ENCODE results near the gene FAM78A. TPM values are rescaled to one million over a fixed set of nuclear protein-coding genes. Genes with fewer than 3 reads are reported as not detected.
"Not testable (repeated sequence)": the region's sequence is repeated elsewhere in the genome, so short reads cannot be mapped to it uniquely, and the experiment has no call there.

FAM78A gene
- total RNA-seq, 1 experiment from 2014 or later: 1.3 TPM

DNA sequence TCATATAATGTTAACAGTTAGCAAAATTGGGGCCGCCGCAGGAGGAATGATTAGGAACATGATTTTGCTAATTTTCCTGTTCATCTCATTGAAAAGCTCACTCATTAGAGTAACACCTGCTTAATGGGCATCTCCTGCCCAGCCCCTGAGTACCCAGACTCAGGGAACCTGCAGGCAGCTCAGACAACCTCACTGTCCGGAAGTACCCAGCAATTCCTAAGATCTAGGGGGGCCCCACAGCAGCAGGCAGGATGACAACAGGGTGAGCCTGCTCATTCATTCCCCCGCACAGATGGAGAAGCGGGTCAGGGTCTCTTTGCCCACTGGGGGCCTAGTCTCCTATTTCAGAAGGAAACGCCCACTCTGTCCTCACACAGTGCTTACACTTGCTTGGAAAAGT is 12.6 kb downstream of the FAM78A start:
- BruUV-seq (replicated peaks): no TSS peak
- no peak overlapping the region for H3K27ac ChIP-seq
- no peak for TF ChIP-seq EZH2 (IDR thresholded peaks at IDR 0.05; ENCODE audit: low read depth)
- TF ChIP-seq, protein P1, sequence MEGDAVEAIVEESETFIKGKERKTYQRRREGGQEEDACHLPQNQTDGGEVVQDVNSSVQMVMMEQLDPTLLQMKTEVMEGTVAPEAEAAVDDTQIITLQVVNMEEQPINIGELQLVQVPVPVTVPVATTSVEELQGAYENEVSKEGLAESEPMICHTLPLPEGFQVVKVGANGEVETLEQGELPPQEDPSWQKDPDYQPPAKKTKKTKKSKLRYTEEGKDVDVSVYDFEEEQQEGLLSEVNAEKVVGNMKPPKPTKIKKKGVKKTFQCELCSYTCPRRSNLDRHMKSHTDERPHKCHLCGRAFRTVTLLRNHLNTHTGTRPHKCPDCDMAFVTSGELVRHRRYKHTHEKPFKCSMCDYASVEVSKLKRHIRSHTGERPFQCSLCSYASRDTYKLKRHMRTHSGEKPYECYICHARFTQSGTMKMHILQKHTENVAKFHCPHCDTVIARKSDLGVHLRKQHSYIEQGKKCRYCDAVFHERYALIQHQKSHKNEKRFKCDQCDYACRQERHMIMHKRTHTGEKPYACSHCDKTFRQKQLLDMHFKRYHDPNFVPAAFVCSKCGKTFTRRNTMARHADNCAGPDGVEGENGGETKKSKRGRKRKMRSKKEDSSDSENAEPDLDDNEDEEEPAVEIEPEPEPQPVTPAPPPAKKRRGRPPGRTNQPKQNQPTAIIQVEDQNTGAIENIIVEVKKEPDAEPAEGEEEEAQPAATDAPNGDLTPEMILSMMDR (conservative IDR thresholded peaks at IDR 0.05): no peak
- POLR2A ChIA-PET (ENCODE audit: unreplicated experiment): no interaction called here
- no peaks in the 10 kb centered on the region for H3K79me2 ChIP-seq (ENCODE audit: low read depth)
- H3K4me3 ChIP-seq: no peak overlapping the region
- no peaks in the 10 kb centered on the region for H3K27me3 ChIP-seq (ENCODE audit: insufficient read depth, low read depth)
- H3K4me1 ChIP-seq (replicated peaks; ENCODE audit: insufficient read depth): no peaks in the 10 kb centered on the region
- DNase-seq: no peak
- H4K20me1 ChIP-seq (ENCODE audit: insufficient read depth): no peaks in the 10 kb centered on the region
- no peaks in the 10 kb centered on the region for H3K36me3 ChIP-seq (ENCODE audit: low read depth)
- no peak overlapping the region for H3K4me2 ChIP-seq
- CTCF ChIA-PET: no interaction called here
- intact Hi-C loops (cut with micrococcal nuclease; ENCODE audit: unreplicated experiment): no loop called here
- no peaks in the 10 kb centered on the region for H3K9me2 ChIP-seq (ENCODE audit: insufficient read depth)
- H2AFZ ChIP-seq: no peak overlapping the region
- no peaks in the 10 kb centered on the region for H3K9me3 ChIP-seq (ENCODE audit: insufficient read depth, low read depth)
- no peaks in the 10 kb centered on the region; the same call in 1 of the 2 replicates for H3F3A ChIP-seq (ENCODE audit: insufficient read depth, low read depth)

DNA sequence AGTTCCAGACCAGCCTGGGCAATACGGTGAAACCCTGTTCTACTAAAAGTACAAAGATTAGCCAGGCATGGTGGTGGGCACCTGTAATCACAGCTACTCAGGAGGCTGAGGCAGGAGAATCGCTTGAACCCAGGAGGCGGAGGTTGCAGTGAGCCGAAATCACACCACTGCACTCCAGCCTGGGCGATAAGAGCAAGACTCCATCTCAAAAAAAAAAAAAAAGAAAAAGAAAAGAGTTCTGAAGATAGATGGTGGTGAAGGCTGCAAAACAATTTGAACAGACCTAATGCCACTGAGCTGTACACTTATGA is 13.3 kb downstream of the FAM78A start:
- H3K9me2 ChIP-seq (ENCODE audit: insufficient read depth); H3F3A ChIP-seq (ENCODE audit: insufficient read depth, low read depth); H3K27me3 ChIP-seq (ENCODE audit: insufficient read depth, low read depth); intact Hi-C loops (cut with micrococcal nuclease; ENCODE audit: unreplicated experiment); H4K20me1 ChIP-seq (ENCODE audit: insufficient read depth); H2AFZ ChIP-seq; H3K36me3 ChIP-seq (ENCODE audit: low read depth); H3K27ac ChIP-seq; DNase-seq; H3K4me2 ChIP-seq; H3K4me3 ChIP-seq; CTCF ChIA-PET; BruUV-seq (replicated peaks); POLR2A ChIA-PET (ENCODE audit: unreplicated experiment); H3K4me1 ChIP-seq (replicated peaks; ENCODE audit: insufficient read depth); H3K9me3 ChIP-seq (ENCODE audit: insufficient read depth, low read depth); H3K79me2 ChIP-seq (ENCODE audit: low read depth): not testable (repeated sequence)

DNA sequence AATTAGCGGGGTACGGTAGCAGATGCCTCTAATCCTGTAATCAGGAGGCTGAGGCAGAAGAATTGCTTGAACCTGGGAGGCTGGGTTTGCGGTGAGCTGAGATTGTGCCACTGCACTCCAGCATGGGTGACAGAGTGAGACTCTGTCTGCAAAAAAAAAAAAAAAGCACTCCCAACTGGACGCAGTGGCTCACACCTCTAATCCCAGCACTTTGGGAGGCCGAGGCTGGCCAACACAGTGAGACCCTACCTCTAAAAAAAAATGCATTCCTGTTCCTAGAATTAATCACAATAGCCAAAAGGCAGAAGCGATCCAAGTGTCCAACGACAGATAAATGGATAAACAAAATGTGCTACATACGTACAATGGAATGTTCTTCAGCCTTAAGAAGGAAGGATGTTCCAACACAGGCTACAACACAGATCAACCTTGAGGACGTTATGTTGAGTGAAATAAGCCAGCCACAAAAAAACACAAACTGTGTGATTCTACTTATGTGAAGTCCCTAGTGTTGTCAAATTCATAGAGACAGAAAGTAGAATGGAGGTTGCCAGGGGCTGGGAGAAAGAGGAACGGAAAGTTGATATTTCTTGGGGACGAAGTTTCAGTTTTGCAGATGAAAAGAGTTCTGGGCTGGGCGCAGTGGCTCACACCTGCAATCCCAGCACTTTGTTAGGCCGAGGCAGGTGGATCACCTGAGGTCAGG is 13.8 kb downstream of the FAM78A start:
- Histone ChIP-seq H3K4me2 (no peak overlapping the region), H3K4me3 (no peak overlapping the region), H3K36me3 (ENCODE audit: low read depth) (no peaks in the 10 kb centered on the region), H3K9me3 (ENCODE audit: insufficient read depth, low read depth) (no peaks in the 10 kb centered on the region), H3K27ac (no peak overlapping the region), H3F3A (ENCODE audit: insufficient read depth, low read depth) (no peaks in the 10 kb centered on the region; the same call in 1 of the 2 replicates), H2AFZ (no peak overlapping the region), H3K9me2 (ENCODE audit: insufficient read depth) (no peaks in the 10 kb centered on the region), H3K79me2 (ENCODE audit: low read depth) (no peaks in the 10 kb centered on the region), H3K4me1 (replicated peaks; ENCODE audit: insufficient read depth) (no peaks in the 10 kb centered on the region), H3K27me3 (ENCODE audit: insufficient read depth, low read depth) (no peaks in the 10 kb centered on the region), H4K20me1 (ENCODE audit: insufficient read depth) (no peaks in the 10 kb centered on the region)
- DNase-seq: no peak
- BruUV-seq (replicated peaks): no TSS peak
- POLR2A ChIA-PET (ENCODE audit: unreplicated experiment): no interaction called here
- intact Hi-C loops (cut with micrococcal nuclease; ENCODE audit: unreplicated experiment): no loop called here
- TF ChIP-seq EZH2 (IDR thresholded peaks at IDR 0.05; ENCODE audit: low read depth): no peak
- TF ChIP-seq, protein P1 (conservative IDR thresholded peaks at IDR 0.05): no peak
- CTCF ChIA-PET: no interaction called here

Data from PC-9 (cell line).